SK-N-SH (cell line): ENCODE data around the gene COLEC12. TPM values are rescaled to one million over a fixed set of nuclear protein-coding genes. Genes with fewer than 3 reads are reported as not detected.
A peak's percentile ranks its signal among the peaks of the same experiment; 100 is the strongest.

Source experiments
- CTCF ChIA-PET: fragments of 300-600, 350-600 bp; formaldehyde crosslinking; extraction: SDS; loops from one replicate; lab custom pipeline; 2021; lab: Yijun Ruan, JAX
- POLR2A ChIA-PET: fragments of 350-600 bp; sonication (Branson Sonifier 250); formaldehyde crosslinking; extraction: SDS; loops from one replicate; lab custom pipeline; 2020; ENCODE audit warnings: antibody characterized with exemption, inconsistent platforms; lab: Yijun Ruan, JAX
- DNase-seq: peaks from one replicate; pipeline ENCODE4 v3.0.0; 2012
- H2AFZ ChIP-seq: fragments of 200-600 bp; sonication (generic); 2 replicates; pipeline ENCODE4 v1.8.1; 2016; ENCODE audit warnings: antibody characterized with exemption, mild to moderate bottlenecking, low read depth
- H3F3A ChIP-seq: fragments of 200-600 bp; sonication (generic); replicated peaks from 2 replicates; pipeline ENCODE3; 2016; ENCODE audit warnings: antibody characterized with exemption, mild to moderate bottlenecking; ENCODE audit not compliant: insufficient read depth
- H3K27ac ChIP-seq, 2 experiments: fragments of 200-500 bp in 1 of 2; fragments of 200-600 bp in 1 of 2; sonication (Bioruptor generic) in 1 of 2; sonication (generic), shearing (Covaris generic) in 1 of 2; 2 replicates each; pipeline versions ENCODE4 v1.5.1 to v1.6.1; 2014 to 2016; ENCODE audit warnings: low read depth in 2 of 2, inconsistent platforms in 1 of 2, low read length in 1 of 2, mild to moderate bottlenecking in 1 of 2, mixed read lengths in 1 of 2
- H3K27me3 ChIP-seq: fragments of 200-600 bp; sonication (generic), shearing (Covaris generic); 2 replicates; pipeline ENCODE4 v1.6.1; 2016; ENCODE audit warnings: mixed run types; ENCODE audit not compliant: insufficient read depth
- H3K36me3 ChIP-seq, 2 experiments: fragments of 200-500 bp in 1 of 2; fragments of 200-600 bp in 1 of 2; sonication (Bioruptor generic) in 1 of 2; sonication (generic) in 1 of 2; replicated peaks in 1 of 2; 2 replicates each; pipeline versions ENCODE3 to v1.5.1; 2014 to 2016; ENCODE audit warnings: low read length in 1 of 2, mild to moderate bottlenecking in 1 of 2; ENCODE audit not compliant: insufficient read depth in 2 of 2, control insufficient read depth in 1 of 2
- H3K4me1 ChIP-seq, 2 experiments: fragments of 200-500 bp in 1 of 2; fragments of 200-600 bp in 1 of 2; sonication (Bioruptor generic) in 1 of 2; sonication (generic), shearing (Covaris generic) in 1 of 2; 2 replicates each; pipeline versions ENCODE4 v1.5.1 to v1.6.1; 2014 to 2016; ENCODE audit warnings: low read depth in 1 of 2, low read length in 1 of 2, mixed run types in 1 of 2; ENCODE audit not compliant: insufficient read depth in 2 of 2, control insufficient read depth in 1 of 2
- H3K4me2 ChIP-seq: fragments of 200-600 bp; sonication (generic), shearing (Covaris generic); 2 replicates; pipeline ENCODE4 v1.6.1; 2017; ENCODE audit warnings: mixed run types
- H3K4me3 ChIP-seq, 2 experiments: fragments of 200-500 bp in 1 of 2; fragments of 200-600 bp in 1 of 2; sonication (Bioruptor generic) in 1 of 2; sonication (generic), shearing (Covaris generic) in 1 of 2; 2 replicates each; pipeline versions ENCODE4 v1.5.1 to v1.8.1; 2014 to 2016; ENCODE audit warnings: low read depth in 2 of 2, inconsistent platforms in 1 of 2, low read length in 1 of 2, mild to moderate bottlenecking in 1 of 2, mixed read lengths in 1 of 2, moderate library complexity in 1 of 2
- H3K79me2 ChIP-seq: fragments of 200-600 bp; sonication (generic); 2 replicates; pipeline ENCODE4 v1.8.1; 2017; ENCODE audit warnings: mild to moderate bottlenecking; ENCODE audit not compliant: insufficient read depth
- H3K9ac ChIP-seq: fragments of 200-600 bp; sonication (generic); 2 replicates; pipeline ENCODE4 v1.6.1; 2017; ENCODE audit warnings: mixed run types
- H3K9me2 ChIP-seq: fragments of 200-600 bp; sonication (generic); 2 replicates; pipeline ENCODE4 v1.6.1; 2017; ENCODE audit warnings: mixed run types
- H3K9me3 ChIP-seq: fragments of 200-600 bp; sonication (generic); 2 replicates; pipeline ENCODE4 v1.6.1; 2017; ENCODE audit warnings: mixed run types, mild to moderate bottlenecking, moderate library complexity
- H4K20me1 ChIP-seq: fragments of 200-600 bp; sonication (generic); 2 replicates; pipeline ENCODE4 v1.6.1; 2017; ENCODE audit warnings: mild to moderate bottlenecking, mixed run types; ENCODE audit not compliant: insufficient read depth
- EP300 ChIP-seq, 2 experiments: IDR thresholded peaks; 2 replicates each; pipeline versions ENCODE4 v1.4.0 to v1.6.1; 2012; ENCODE audit warnings: borderline replicate concordance in 1 of 2, low read depth in 1 of 2, low read length in 1 of 2
- FOSL2 ChIP-seq: IDR thresholded peaks from 2 replicates; pipeline ENCODE4 v1.4.0; 2012; ENCODE audit warnings: low read depth, mild to moderate bottlenecking, moderate library complexity, borderline replicate concordance
- FOXJ3 ChIP-seq: sonication (generic); formaldehyde crosslinking; IDR thresholded peaks from 2 replicates; pipeline ENCODE4 v1.5.1; 2020; ENCODE audit warnings: mild to moderate bottlenecking, missing genetic modification reagents
- GABPA ChIP-seq: IDR thresholded peaks from 2 replicates; pipeline ENCODE4 v1.4.0; 2012; ENCODE audit warnings: low read depth, mild to moderate bottlenecking
- JUND ChIP-seq: IDR thresholded peaks from 2 replicates; pipeline ENCODE4 v1.4.0; 2012
- NFIC ChIP-seq: IDR thresholded peaks from 2 replicates; pipeline ENCODE4 v1.4.0; 2012; ENCODE audit warnings: borderline replicate concordance
- NRF1 ChIP-seq: IDR thresholded peaks from 2 replicates; pipeline ENCODE4 v1.6.1; 2012; ENCODE audit warnings: low read depth, mild to moderate bottlenecking, low read length
- POLR2AphosphoS5 ChIP-seq: IDR thresholded peaks from 2 replicates; pipeline ENCODE4 v1.6.1; 2012; ENCODE audit warnings: low read depth, low read length
- RAD21 ChIP-seq: IDR thresholded peaks from 2 replicates; pipeline ENCODE4 v1.6.1; 2012; ENCODE audit warnings: mild to moderate bottlenecking, low read length
- RFX5 ChIP-seq: IDR thresholded peaks from 2 replicates; pipeline ENCODE4 v1.6.1; 2012; ENCODE audit warnings: mild to moderate bottlenecking, improper control_type of control experiment, low read length
- RXRA ChIP-seq: IDR thresholded peaks from 2 replicates; pipeline ENCODE4 v1.4.0; 2012; ENCODE audit warnings: low read depth, mild to moderate bottlenecking, borderline replicate concordance
- TCF12 ChIP-seq: IDR thresholded peaks from 2 replicates; pipeline ENCODE4 v1.4.0; 2012
- TEAD4 ChIP-seq: IDR thresholded peaks from 2 replicates; pipeline ENCODE4 v1.4.0; 2012; ENCODE audit warnings: mild to moderate bottlenecking, borderline replicate concordance; ENCODE audit not compliant: insufficient read depth
- WGBS: methylation state at CpG from one replicate; pipeline ENCODE4 v1.1.6; 2017; ENCODE audit warnings: low lambda C conversion rate; 5-methylcytosine and 5-hydroxymethylcytosine counted together
- polyA plus RNA-seq, 3 experiments: library from polyadenylated mRNA; depleted of rRNA; stranded (reverse); fragments of >200 nt; gene quantifications; 2 replicates each; pipeline ENCODE4 v1.2.3, GENCODE V29; 2012
- TF ChIP-seq, protein P1 (sequence below): fragments of 200-600 bp; sonication (generic); IDR thresholded peaks from 2 replicates; pipeline ENCODE4 v1.6.1; 2017; ENCODE audit warnings: antibody characterized with exemption, mild to moderate bottlenecking, moderate library complexity
- TF ChIP-seq, protein P2 (sequence below): fragments of 150-350 bp; IDR thresholded peaks from 2 replicates; pipeline ENCODE4 v1.6.1; 2017; ENCODE audit warnings: antibody characterized with exemption, low read length, low read depth, borderline replicate concordance

COLEC12 gene
- polyA plus RNA-seq, 1 of the 3 experiments (the other 2 are of a cell fraction): 41.2 TPM

DNA sequence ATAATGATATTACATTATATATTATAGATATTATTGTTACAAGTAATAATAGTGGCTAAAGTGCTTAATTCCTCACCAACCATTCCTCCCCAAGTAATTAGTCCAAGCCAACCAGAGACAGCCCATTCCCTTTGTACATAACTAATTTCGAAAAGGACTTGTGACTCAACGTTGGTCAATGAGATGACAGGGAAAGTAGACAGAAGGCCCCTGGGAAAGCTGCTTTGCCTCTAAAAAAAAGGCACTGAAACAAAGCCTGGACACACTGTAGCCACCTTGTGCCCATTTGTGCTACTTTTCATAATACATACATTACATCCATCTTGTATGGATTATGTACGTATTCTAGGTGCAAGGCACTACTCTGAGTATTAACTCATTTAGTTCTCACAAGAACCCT, 28.8 kb downstream of the COLEC12 start:
- peaks cover under 1 to 28% of the 10 kb centered on the region in 2 experiments; a peak in 3 of 4 replicates for H3K4me1 ChIP-seq
- H3K27ac ChIP-seq: no peak overlapping the region
- H3F3A ChIP-seq: peaks cover 11% of the 10 kb centered on the region
- no peaks in the 10 kb centered on the region for H3K79me2 ChIP-seq
- H3K27me3 ChIP-seq: no peaks in the 10 kb centered on the region
- no peak overlapping the region for H3K4me2 ChIP-seq
- no peaks in the 10 kb centered on the region for H4K20me1 ChIP-seq
- no peak overlapping the region for H3K4me3 ChIP-seq
- DNase-seq: no peak
- H2AFZ ChIP-seq: no peak overlapping the region
- ChIA-PET POLR2A (no interaction called here), CTCF (interaction anchor here (0.6 to 1.0 kb wide), 2 partner anchors 25 to 125 kb away, joined by 3 to 4 read pairs; no protein-coding TSS in a partner anchor)
- no peaks in the 10 kb centered on the region for H3K9me2 ChIP-seq
- no peaks in the 10 kb centered on the region for H3K9me3 ChIP-seq
- H3K9ac ChIP-seq: no peak overlapping the region
- H3K36me3 ChIP-seq: no peaks in the 10 kb centered on the region
- 74% methylated on average over 3 of the region's 3 CpGs for WGBS
- no peak for TF ChIP-seq GABPA

DNA sequence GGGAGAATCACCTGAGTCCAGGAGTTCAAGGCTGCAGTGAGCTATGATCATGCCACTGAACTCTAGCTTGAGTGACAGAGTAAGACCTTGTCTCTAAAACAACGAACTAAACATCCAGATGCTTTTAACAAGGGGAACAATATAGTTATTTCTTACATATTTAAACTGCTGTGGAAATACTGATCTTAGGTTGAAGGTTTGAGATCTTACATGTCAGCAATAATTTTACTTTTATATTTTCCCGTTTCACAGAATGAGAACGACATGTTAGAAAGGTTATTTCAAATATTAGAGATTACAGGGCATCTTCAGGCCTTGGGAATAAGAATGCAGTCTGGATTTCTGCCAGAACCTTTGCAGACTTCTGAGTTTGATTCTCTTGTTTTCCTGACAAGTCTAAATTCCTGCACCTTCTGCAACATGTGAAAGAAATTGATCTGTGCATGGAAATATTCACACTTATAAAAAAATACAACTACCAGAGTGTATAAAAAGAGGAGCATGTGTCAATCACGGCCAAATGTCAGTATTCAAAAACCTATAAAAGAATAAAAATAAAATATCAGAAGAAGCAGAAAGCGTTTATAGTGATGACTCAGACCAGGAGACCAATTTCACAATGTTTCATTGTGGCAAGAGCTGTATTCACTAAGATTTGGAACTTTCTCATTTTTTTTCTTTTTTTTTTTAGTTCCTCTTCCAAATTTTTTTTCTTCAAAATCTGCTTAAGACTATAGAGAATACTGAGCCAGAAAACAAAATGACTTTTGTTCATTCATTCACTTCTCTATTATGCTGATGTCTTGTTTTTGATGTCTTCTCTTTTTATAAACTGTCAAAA, 29.6 kb downstream of the COLEC12 start:
- peaks cover 2 to 27% of the 10 kb centered on the region in 2 experiments; a peak in 3 of 4 replicates for H3K4me1 ChIP-seq
- H3K9ac ChIP-seq: no peak overlapping the region
- H3K27ac ChIP-seq: peak overlapping the region; percentile 17 to 27; a peak in 2 of 4 replicates
- H3K36me3 ChIP-seq: no peaks in the 10 kb centered on the region
- peak overlapping the region; percentile 19; the same call in 1 of the 2 replicates for H3K4me2 ChIP-seq
- no peaks in the 10 kb centered on the region for H4K20me1 ChIP-seq
- no peak overlapping the region for H2AFZ ChIP-seq
- H3K9me2 ChIP-seq: no peaks in the 10 kb centered on the region
- no peak for TF ChIP-seq RFX5
- TF ChIP-seq EP300 (IDR thresholded peaks at IDR 0.05; ENCODE audit: borderline replicate concordance in 1 of 2, low read depth in 1 of 2, low read length in 1 of 2): no peak
- TF ChIP-seq JUND: 0 out of 2 replicates have a peak, but pooled peaks have one; percentile 20
- peak; percentile 30; the same call in 1 of the 2 replicates for TF ChIP-seq NFIC
- 0 out of 2 replicates have a peak, but pooled peaks have one; percentile 15 for TF ChIP-seq TCF12
- TF ChIP-seq FOSL2: peak; percentile 42; the same call in 1 of the 2 replicates
- no peak for TF ChIP-seq TEAD4
- no peaks in the 10 kb centered on the region for H3K79me2 ChIP-seq
- H3K27me3 ChIP-seq: no peaks in the 10 kb centered on the region
- POLR2A ChIA-PET: no interaction called here
- 61% methylated on average over 5 of the region's 5 CpGs for WGBS
- no peak for DNase-seq
- H3K4me3 ChIP-seq: no peak overlapping the region
- peaks cover 11% of the 10 kb centered on the region for H3F3A ChIP-seq
- CTCF ChIA-PET: interaction anchor here (1.0 kb wide), 1 partner anchor 26 kb away, joined by 4 read pairs; no protein-coding TSS in a partner anchor
- H3K9me3 ChIP-seq: no peaks in the 10 kb centered on the region

DNA sequence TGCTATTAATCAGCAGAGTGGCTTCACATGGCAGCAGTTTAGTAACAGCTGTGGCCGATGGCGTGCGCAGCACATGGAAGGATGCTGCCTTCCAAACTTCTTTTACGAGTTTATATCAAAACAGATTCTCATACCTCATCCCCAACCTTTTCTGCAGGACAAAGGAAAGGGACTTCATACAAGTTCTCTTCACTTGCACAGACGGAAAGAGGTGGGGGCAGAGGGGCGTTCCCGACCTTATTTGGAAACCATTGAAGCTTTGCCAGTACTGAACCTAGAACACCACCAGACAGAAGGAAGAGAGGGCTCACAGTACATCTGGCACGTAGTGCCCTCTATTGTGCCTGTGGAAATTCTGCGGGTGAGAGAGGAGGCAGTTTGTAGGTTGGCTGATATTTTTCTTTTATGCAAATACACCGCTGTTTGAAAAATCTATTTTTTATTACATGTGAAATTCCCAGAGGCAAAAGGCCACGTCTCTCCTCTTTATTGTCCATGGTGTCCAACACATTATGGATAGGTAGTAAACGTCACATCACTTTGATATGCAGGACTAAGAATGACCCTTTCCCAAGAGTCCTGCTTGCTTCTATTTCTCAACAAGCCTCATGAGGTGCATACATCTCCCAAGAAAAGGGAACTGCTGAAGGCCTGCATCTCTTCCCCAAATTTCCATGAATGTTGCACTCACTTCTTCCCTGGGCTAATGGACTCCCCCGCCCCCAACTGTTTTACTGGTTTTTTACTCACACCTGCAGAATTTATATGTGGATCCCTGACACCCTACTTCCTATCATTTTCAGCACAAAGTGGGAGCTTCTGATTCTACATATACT, 31.3 kb downstream of the COLEC12 start:
- peak; percentile 33 for DNase-seq
- Histone ChIP-seq H3K4me3 (no peak overlapping the region), H3K4me2 (no peak overlapping the region), H3K27ac (no peak overlapping the region), H4K20me1 (no peaks in the 10 kb centered on the region), H3K27me3 (no peaks in the 10 kb centered on the region), H3K79me2 (no peaks in the 10 kb centered on the region), H3K9me2 (no peaks in the 10 kb centered on the region), H2AFZ (no peak overlapping the region), H3K9me3 (no peaks in the 10 kb centered on the region), H3F3A (peaks cover 15% of the 10 kb centered on the region), H3K4me1 (peaks cover 2 to 20% of the 10 kb centered on the region in 2 experiments; a peak in 2 of 4 replicates), H3K9ac (no peak overlapping the region), H3K36me3 (no peaks in the 10 kb centered on the region)
- ChIA-PET CTCF (interaction anchor here (1.8 kb wide), 1 partner anchor 176 kb away, joined by 5 read pairs; no protein-coding TSS in a partner anchor), POLR2A (no interaction called here)
- WGBS: 89% methylated on average over 13 of the region's 13 CpGs
- TF ChIP-seq NRF1 (no peak), TCF12 (no peak), POLR2AphosphoS5 (no peak), NFIC (no peak), JUND (no peak), FOXJ3 (CRISPR knock-in tag) (no peak), RAD21 (peak; percentile 75), RXRA (no peak)
- TF ChIP-seq, protein P1, sequence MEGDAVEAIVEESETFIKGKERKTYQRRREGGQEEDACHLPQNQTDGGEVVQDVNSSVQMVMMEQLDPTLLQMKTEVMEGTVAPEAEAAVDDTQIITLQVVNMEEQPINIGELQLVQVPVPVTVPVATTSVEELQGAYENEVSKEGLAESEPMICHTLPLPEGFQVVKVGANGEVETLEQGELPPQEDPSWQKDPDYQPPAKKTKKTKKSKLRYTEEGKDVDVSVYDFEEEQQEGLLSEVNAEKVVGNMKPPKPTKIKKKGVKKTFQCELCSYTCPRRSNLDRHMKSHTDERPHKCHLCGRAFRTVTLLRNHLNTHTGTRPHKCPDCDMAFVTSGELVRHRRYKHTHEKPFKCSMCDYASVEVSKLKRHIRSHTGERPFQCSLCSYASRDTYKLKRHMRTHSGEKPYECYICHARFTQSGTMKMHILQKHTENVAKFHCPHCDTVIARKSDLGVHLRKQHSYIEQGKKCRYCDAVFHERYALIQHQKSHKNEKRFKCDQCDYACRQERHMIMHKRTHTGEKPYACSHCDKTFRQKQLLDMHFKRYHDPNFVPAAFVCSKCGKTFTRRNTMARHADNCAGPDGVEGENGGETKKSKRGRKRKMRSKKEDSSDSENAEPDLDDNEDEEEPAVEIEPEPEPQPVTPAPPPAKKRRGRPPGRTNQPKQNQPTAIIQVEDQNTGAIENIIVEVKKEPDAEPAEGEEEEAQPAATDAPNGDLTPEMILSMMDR: no peak
- TF ChIP-seq, protein P2, sequence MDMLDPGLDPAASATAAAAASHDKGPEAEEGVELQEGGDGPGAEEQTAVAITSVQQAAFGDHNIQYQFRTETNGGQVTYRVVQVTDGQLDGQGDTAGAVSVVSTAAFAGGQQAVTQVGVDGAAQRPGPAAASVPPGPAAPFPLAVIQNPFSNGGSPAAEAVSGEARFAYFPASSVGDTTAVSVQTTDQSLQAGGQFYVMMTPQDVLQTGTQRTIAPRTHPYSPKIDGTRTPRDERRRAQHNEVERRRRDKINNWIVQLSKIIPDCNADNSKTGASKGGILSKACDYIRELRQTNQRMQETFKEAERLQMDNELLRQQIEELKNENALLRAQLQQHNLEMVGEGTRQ: no peak
